Hepatocyte (in vitro differentiated cells): ENCODE data around the gene RNF112. TPM values are rescaled to one million over a fixed set of nuclear protein-coding genes. Genes with fewer than 3 reads are reported as not detected.

Experiments used
- DNase-seq: peaks from one replicate; pipeline ENCODE4 v3.0.0-alpha.2; 2016; ENCODE audit warnings: low spot score
- H2AFZ ChIP-seq: fragments of 200-600 bp; sonication (generic); 2 replicates; pipeline ENCODE4 v1.6.0; 2016; ENCODE audit warnings: antibody characterized with exemption, mild to moderate bottlenecking
- H3K27ac ChIP-seq: fragments of 200-600 bp; sonication (generic); 2 replicates; pipeline ENCODE4 v1.5.1; 2016; ENCODE audit warnings: mild to moderate bottlenecking
- H3K27me3 ChIP-seq: fragments of 200-600 bp; sonication (generic); 2 replicates; pipeline ENCODE4 v1.6.1; 2016
- H3K36me3 ChIP-seq: fragments of 200-600 bp; sonication (generic); replicated peaks from 2 replicates; pipeline ENCODE4 v1.5.1; 2016; ENCODE audit warnings: low read depth; ENCODE audit not compliant: insufficient read depth
- H3K4me1 ChIP-seq: fragments of 200-600 bp; sonication (generic); 2 replicates; pipeline ENCODE4 v1.5.1; 2016; ENCODE audit warnings: mild to moderate bottlenecking, moderate library complexity; ENCODE audit not compliant: insufficient read depth
- H3K4me2 ChIP-seq: fragments of 200-600 bp; sonication (generic); 2 replicates; pipeline ENCODE4 v1.6.0; 2016
- H3K4me3 ChIP-seq: fragments of 200-600 bp; sonication (generic); 2 replicates; pipeline ENCODE4 v1.5.1; 2016; ENCODE audit warnings: mild to moderate bottlenecking
- H3K79me2 ChIP-seq: fragments of 200-600 bp; sonication (generic); 2 replicates; pipeline ENCODE4 v1.6.0; 2017; ENCODE audit warnings: mild to moderate bottlenecking
- H3K9me2 ChIP-seq: fragments of 200-600 bp; sonication (generic); replicated peaks from 2 replicates; pipeline ENCODE4 v1.6.0; 2017; ENCODE audit warnings: mild to moderate bottlenecking; ENCODE audit not compliant: insufficient read depth
- H3K9me3 ChIP-seq: fragments of 200-600 bp; sonication (generic); 2 replicates; pipeline ENCODE4 v1.5.1; 2016; ENCODE audit warnings: low read depth, mild to moderate bottlenecking
- H4K20me1 ChIP-seq: fragments of 200-600 bp; sonication (generic); 2 replicates; pipeline ENCODE4 v1.6.0; 2016; ENCODE audit warnings: mild to moderate bottlenecking; ENCODE audit not compliant: insufficient read depth, poor library complexity, severe bottlenecking
- EZH2 ChIP-seq: fragments of 200-600 bp; sonication (generic); IDR thresholded peaks from 2 replicates; pipeline ENCODE4 v1.6.1; 2016; ENCODE audit warnings: antibody characterized with exemption, mild to moderate bottlenecking, borderline replicate concordance
- EZH2phosphoT487 ChIP-seq: fragments of 200-600 bp; sonication (generic); IDR thresholded peaks from one replicate; pipeline ENCODE4 v1.6.1; 2018; ENCODE audit warnings: antibody characterized with exemption, mild to moderate bottlenecking, low read depth, moderate library complexity; ENCODE audit not compliant: unreplicated experiment, severe bottlenecking
- WGBS: methylation state at CpG from one replicate; pipeline ENCODE4 v1.1.6; 2016; ENCODE audit warnings: low lambda C conversion rate; ENCODE audit errors: missing lambda C conversion rate; 5-methylcytosine and 5-hydroxymethylcytosine counted together
- polyA plus RNA-seq: library from polyadenylated mRNA; unstranded; fragments of >200 nt; fragmentation: Nextera tagmentation; extraction: Ambion mirVana; gene quantifications from 2 replicates; pipeline ENCODE4 v1.2.1, GENCODE V29; 2016
- total RNA-seq: library from RNA; depleted of rRNA; stranded (reverse); fragments of >200 nt; gene quantifications from 2 replicates; pipeline ENCODE4 v1.2.3, GENCODE V29; 2014
- TF ChIP-seq, protein P1 (sequence below): fragments of 200-600 bp; sonication (generic); IDR thresholded peaks from 2 replicates; pipeline ENCODE4 v1.5.1; 2016; ENCODE audit warnings: antibody characterized with exemption, mild to moderate bottlenecking; ENCODE audit not compliant: poor library complexity

Gene RNF112
- total and polyA plus RNA-seq, 2 experiments from 2014 or later = 7.8 to 8.6 TPM

DNA sequence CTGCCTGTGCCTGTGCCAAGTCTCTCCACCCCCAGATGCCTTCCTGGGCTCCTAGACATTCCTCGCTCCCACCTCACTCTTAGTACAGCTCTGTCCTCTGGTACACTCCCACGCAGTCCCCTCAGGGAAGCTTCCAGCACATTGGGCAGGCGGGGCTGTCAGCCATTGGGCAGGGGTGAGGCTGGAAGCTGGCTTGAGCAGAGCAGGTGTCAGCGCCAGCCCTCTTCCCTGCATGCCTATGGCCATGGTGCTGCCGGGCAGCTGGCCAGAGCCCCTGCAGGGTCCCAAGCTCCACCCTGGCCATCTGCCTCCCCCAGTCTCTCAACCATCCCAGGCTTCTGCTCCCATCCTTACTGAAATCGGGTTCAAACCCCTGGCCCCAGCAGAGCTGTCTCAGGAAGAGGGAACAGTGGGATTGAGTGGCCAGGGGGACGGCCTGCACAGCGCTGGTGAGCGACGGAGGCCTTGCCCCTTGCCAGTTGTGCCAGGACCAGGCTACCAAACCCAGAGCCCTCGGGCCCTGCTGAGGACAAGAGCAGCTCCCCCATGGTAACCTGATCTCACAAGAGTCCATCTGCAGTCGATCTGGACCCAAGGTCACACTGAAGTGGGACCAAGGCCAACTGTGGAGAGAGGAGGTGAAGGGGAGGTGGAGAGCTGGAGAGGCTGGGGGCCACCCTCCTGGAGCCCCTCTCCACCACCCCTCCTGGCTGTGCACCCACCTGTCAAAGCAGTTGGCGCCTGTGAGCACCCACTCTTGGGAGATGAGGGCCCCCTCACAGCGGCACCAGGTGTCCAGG is 46.1 kb upstream of the RNF112 start:
- no peaks in the 10 kb centered on the region for H4K20me1 ChIP-seq
- H3K9me3 ChIP-seq = no peaks in the 10 kb centered on the region
- no peaks in the 10 kb centered on the region for H3K27me3 ChIP-seq
- 80% methylated on average over 14 of the region's 14 CpGs for WGBS
- no peak overlapping the region for H2AFZ ChIP-seq
- peaks cover 7% of the 10 kb centered on the region for H3K79me2 ChIP-seq
- no peak overlapping the region for H3K4me3 ChIP-seq
- no peak for DNase-seq
- no peak overlapping the region for H3K4me2 ChIP-seq
- H3K36me3 ChIP-seq = no peaks in the 10 kb centered on the region
- no peaks in the 10 kb centered on the region for H3K9me2 ChIP-seq
- TF ChIP-seq EZH2 (no peak), EZH2phosphoT487 (no peak)
- TF ChIP-seq, protein P1, sequence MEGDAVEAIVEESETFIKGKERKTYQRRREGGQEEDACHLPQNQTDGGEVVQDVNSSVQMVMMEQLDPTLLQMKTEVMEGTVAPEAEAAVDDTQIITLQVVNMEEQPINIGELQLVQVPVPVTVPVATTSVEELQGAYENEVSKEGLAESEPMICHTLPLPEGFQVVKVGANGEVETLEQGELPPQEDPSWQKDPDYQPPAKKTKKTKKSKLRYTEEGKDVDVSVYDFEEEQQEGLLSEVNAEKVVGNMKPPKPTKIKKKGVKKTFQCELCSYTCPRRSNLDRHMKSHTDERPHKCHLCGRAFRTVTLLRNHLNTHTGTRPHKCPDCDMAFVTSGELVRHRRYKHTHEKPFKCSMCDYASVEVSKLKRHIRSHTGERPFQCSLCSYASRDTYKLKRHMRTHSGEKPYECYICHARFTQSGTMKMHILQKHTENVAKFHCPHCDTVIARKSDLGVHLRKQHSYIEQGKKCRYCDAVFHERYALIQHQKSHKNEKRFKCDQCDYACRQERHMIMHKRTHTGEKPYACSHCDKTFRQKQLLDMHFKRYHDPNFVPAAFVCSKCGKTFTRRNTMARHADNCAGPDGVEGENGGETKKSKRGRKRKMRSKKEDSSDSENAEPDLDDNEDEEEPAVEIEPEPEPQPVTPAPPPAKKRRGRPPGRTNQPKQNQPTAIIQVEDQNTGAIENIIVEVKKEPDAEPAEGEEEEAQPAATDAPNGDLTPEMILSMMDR = no peak
- peaks cover 12% of the 10 kb centered on the region for H3K4me1 ChIP-seq
- H3K27ac ChIP-seq = no peak overlapping the region

DNA sequence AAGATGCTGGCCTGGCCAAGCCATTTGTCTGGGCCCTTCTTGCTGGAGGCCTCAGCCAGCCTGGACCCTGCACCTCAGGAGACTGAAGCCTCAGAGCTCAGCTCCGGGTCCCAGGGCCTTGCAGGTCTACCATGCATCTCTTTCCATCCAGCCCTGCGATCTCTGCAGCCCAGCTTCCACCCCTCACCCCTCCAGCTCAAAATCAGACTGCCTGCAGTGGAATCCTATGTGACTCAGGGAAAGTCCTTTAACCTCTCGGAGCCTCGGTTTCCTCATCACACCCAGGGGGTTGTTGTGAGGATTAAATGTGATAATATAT is 45.6 kb upstream of the RNF112 start:
- no peak for TF ChIP-seq EZH2phosphoT487
- TF ChIP-seq, protein P1 = no peak
- TF ChIP-seq EZH2 = no peak
- Histone ChIP-seq H3K27ac (no peak overlapping the region), H3K4me2 (no peak overlapping the region), H2AFZ (no peak overlapping the region), H3K9me3 (no peaks in the 10 kb centered on the region), H3K36me3 (no peaks in the 10 kb centered on the region), H3K9me2 (no peaks in the 10 kb centered on the region), H4K20me1 (no peaks in the 10 kb centered on the region), H3K4me1 (peaks cover 12% of the 10 kb centered on the region), H3K4me3 (no peak overlapping the region), H3K79me2 (peaks cover 7% of the 10 kb centered on the region), H3K27me3 (no peaks in the 10 kb centered on the region)
- DNase-seq = no peak
- WGBS = 89% methylated on average over 4 of the region's 4 CpGs

DNA sequence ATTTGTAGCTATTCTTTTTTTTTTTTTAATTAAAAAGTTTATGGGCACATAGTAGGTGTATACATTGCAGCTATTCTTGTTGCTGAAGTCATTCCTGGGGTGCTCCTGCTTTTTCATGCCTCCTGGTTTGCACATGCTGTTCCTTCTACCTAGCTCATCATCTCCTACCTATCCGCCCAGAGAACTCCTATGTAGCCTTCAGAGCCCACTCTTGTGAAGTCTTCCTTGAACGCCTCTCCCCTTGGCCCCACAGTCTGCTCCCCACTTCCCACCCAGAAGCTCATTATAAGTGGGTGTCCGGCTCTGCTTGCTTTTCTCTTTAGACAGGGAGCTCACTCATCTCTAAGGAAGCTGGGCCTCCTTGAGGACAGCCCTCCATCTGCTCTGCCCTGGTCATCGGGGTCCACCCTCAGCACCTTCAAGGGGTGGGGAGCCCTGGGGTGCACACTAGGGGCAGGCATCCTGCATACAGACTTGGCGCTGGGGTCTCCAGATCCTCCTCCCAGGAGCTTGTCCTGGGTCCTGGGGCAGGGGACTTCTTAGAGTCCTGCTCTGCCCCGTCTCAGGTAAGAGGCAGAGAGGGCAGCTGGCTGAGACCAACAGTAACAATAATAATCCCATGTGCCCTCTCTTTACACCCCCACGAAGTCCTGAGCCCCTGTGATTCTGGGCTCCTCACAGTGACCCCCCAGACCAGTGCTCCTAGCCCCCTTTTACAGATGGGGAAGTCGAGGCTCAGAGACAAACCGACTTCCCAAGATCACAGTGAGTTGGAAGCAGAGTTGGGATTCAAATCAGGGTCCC is 45.0 kb upstream of the RNF112 start:
- no peak overlapping the region for H3K4me2 ChIP-seq
- no peak overlapping the region for H2AFZ ChIP-seq
- no peak for TF ChIP-seq EZH2
- no peak for TF ChIP-seq EZH2phosphoT487
- TF ChIP-seq, protein P1 = no peak
- H3K9me3 ChIP-seq = no peaks in the 10 kb centered on the region
- H4K20me1 ChIP-seq = no peaks in the 10 kb centered on the region
- no peak overlapping the region for H3K27ac ChIP-seq
- no peaks in the 10 kb centered on the region for H3K36me3 ChIP-seq
- no peak for DNase-seq
- 93% methylated on average over 9 of the region's 9 CpGs for WGBS
- H3K4me3 ChIP-seq = no peak overlapping the region
- H3K9me2 ChIP-seq = no peaks in the 10 kb centered on the region
- H3K4me1 ChIP-seq = peaks cover 12% of the 10 kb centered on the region
- no peaks in the 10 kb centered on the region for H3K27me3 ChIP-seq
- H3K79me2 ChIP-seq = peaks cover 7% of the 10 kb centered on the region
